Activated CD8-positive, alpha-beta memory T cell treated with anti-CD3 and anti-CD28 coated beads, Interleukin-2, amount 50 U/mL, for 48 hours (primary cell): ENCODE data around the gene ZMYM2.
A peak's percentile ranks its signal among the peaks of the same experiment; 100 is the strongest.

Experiments
- DNase-seq: peaks from one replicate; pipeline ENCODE4 v3.0.0-alpha.2; 2020

ZMYM2 gene

GRCh38 chr13:20114066-20114610 lies 155.6 kb downstream of the ZMYM2 start:
- DNase-seq: peak; percentile 37

- no peak for DNase-seq
Measured at GRCh38 chr13:20116213-20116612, 157.7 kb downstream of the ZMYM2 start.

- peak; percentile 66 for DNase-seq
Measured at GRCh38 chr13:20118268-20119140, 160.0 kb downstream of the ZMYM2 start.

GRCh38 chr13:20119960-20120359 lies 161.4 kb downstream of the ZMYM2 start:
- DNase-seq: no peak

GRCh38 chr13:20121159-20121525 lies 162.6 kb downstream of the ZMYM2 start:
- no peak for DNase-seq

GRCh38 chr13:20124303-20124702 lies 165.8 kb downstream of the ZMYM2 start:
- no peak for DNase-seq

- no peak for DNase-seq
Measured at GRCh38 chr13:20125129-20125782, 166.7 kb downstream of the ZMYM2 start.

- no peak for DNase-seq
Measured at GRCh38 chr13:20125783-20126165, 167.2 kb downstream of the ZMYM2 start.

- no peak for DNase-seq
Measured at GRCh38 chr13:20126541-20127261, 168.2 kb downstream of the ZMYM2 start.

- no peak for DNase-seq
Measured at GRCh38 chr13:20127262-20127561, 168.7 kb downstream of the ZMYM2 start.

- peak; percentile 78 for DNase-seq
Measured at GRCh38 chr13:20127562-20128458, 169.3 kb downstream of the ZMYM2 start.

GRCh38 chr13:20128459-20128931 lies 170.0 kb downstream of the ZMYM2 start:
- peak; percentile 59 for DNase-seq

- no peak for DNase-seq
Measured at GRCh38 chr13:20129076-20129475, 170.5 kb downstream of the ZMYM2 start.

GRCh38 chr13:20130012-20130411 lies 171.5 kb downstream of the ZMYM2 start:
- no peak for DNase-seq

GRCh38 chr13:20130652-20131051 lies 172.1 kb downstream of the ZMYM2 start:
- DNase-seq: peak; percentile 1

- peak; percentile 26 for DNase-seq
Measured at GRCh38 chr13:20131057-20131832, 172.7 kb downstream of the ZMYM2 start.

GRCh38 chr13:20132052-20132634 lies 173.6 kb downstream of the ZMYM2 start:
- peak; percentile 17 for DNase-seq

GRCh38 chr13:20134732-20135131 lies 176.2 kb downstream of the ZMYM2 start:
- DNase-seq: peak; percentile 37

GRCh38 chr13:20136781-20137703 lies 178.5 kb downstream of the ZMYM2 start:
- peak; percentile 82 for DNase-seq

- DNase-seq: peak; percentile 7
Measured at GRCh38 chr13:20137875-20138274, 179.3 kb downstream of the ZMYM2 start.
